Mammary epithelial cell (primary cell): ENCODE data around the gene CXorf58.

Source experiments
- EZH2 ChIP-seq: IDR thresholded peaks from 2 replicates; pipeline ENCODE4 v1.6.1; 2012; ENCODE audit warnings: low read length, inconsistent platforms, borderline replicate concordance
- TF ChIP-seq, protein P1 (sequence below), 2 donors: IDR thresholded peaks in 1 of 2; conservative IDR thresholded peaks in 1 of 2; 2 replicates each; pipeline ENCODE4 v1.5.1; 2011 to 2012; ENCODE audit warnings: inconsistent platforms in 2 of 2, low read length in 2 of 2, mild to moderate bottlenecking in 2 of 2, control low read depth in 1 of 2, low read depth in 1 of 2; ENCODE audit not compliant: insufficient read depth in 1 of 2; ENCODE audit errors: extremely low read depth in 1 of 2

DNA sequence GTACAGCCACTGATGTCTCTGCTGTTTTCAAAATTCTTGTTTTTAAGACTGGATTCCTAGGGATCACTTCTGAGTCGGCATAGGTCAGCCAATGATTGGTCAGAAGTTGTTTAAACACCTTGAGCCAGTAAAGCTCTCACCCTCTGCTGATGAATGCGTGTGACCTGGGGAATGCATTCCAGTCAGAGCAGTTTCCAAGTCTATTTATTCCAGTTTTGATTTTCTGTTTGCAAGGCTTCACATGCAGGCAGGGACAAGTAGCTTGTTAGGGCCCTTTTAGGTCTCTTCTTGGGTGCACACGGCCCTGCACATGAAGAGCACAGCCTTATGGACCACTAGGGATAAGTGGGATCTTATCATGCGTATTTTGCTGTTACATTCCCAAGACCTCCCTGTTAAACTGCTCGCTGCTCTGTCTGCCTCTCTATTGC, 72.2 kb downstream of the CXorf58 start:
- no peak for TF ChIP-seq EZH2
- TF ChIP-seq, protein P1, sequence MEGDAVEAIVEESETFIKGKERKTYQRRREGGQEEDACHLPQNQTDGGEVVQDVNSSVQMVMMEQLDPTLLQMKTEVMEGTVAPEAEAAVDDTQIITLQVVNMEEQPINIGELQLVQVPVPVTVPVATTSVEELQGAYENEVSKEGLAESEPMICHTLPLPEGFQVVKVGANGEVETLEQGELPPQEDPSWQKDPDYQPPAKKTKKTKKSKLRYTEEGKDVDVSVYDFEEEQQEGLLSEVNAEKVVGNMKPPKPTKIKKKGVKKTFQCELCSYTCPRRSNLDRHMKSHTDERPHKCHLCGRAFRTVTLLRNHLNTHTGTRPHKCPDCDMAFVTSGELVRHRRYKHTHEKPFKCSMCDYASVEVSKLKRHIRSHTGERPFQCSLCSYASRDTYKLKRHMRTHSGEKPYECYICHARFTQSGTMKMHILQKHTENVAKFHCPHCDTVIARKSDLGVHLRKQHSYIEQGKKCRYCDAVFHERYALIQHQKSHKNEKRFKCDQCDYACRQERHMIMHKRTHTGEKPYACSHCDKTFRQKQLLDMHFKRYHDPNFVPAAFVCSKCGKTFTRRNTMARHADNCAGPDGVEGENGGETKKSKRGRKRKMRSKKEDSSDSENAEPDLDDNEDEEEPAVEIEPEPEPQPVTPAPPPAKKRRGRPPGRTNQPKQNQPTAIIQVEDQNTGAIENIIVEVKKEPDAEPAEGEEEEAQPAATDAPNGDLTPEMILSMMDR (conservative IDR thresholded peaks at IDR 0.05 in 1 of 2, IDR thresholded peaks at IDR 0.05 in 1 of 2; ENCODE audit: extremely low read depth in 1 of 2, insufficient read depth in 1 of 2, low read depth in 1 of 2, low read length in 2 of 2), result no peak
